HS-27A (cell line): ENCODE measurements around the gene PIK3R6.

Experiments
- DNase-seq: peaks from one replicate; pipeline ENCODE4 v3.0.0-alpha.2; 2012; ENCODE audit warnings: low read depth, missing footprints

The PIK3R6 gene, protein sequence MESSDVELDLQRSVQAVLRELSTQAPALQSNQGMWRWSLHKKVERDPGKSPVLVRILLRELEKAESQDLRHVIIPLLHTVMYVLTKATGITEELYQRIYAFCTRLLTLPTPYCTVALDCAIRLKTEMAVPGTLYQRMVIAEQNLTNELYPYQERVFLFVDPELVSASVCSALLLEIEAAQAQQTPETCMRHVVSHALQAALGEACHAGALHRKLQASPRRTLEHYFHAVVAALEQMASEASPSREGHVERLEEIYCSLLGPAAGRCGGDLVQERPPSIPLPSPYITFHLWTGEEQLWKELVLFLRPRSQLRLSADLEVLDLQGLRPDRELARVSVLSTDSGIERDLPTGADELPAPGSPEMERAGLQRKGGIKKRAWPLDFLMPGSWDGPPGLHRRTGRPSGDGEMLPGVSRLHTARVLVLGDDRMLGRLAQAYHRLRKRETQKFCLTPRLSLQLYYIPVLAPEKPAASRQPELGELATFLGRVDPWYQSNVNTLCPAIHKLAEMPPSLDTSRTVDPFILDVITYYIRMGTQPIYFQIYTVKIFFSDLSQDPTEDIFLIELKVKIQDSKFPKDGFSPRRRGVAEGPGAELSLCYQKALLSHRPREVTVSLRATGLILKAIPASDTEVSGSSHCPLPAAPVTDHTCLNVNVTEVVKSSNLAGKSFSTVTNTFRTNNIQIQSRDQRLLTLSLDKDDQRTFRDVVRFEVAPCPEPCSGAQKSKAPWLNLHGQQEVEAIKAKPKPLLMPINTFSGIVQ

DNA sequence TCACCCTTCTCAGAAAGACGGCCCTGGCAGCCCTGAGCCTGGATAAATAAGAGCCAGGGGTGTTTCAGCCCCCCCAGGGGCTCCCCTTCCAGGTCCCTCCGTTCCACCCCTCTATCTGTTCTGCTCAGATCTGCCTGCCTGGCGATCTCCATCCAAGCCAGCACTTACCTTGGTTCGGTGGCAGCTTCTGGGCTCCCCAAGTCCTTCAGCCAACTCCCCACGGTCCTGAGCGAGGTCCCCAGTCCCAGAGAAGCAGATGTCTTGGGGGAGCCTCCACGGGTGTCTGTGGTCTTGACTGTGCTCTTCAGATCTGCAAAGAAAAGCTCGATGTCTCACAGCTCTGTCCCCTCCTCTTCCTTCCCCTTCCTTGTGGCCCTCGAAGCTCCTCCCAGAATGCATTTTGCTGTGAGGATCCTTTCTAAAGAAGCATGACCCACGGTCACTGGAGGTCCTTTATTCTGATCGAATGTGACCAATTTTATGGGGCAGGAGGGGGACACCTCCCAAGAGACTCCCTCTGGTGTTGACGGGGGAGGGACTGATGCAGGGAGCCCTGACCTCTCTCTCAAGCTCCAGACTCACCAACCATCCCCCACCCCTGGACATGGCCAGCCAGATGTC lies at the start of gene PIK3R6:
Gene PIK3R6 (minus strand): TSS at position 314 of the 621 bp plus-strand sequence. CDS start 17,880 bp downstream, outside the sequence.
- DNase-seq, result no peak

DNA sequence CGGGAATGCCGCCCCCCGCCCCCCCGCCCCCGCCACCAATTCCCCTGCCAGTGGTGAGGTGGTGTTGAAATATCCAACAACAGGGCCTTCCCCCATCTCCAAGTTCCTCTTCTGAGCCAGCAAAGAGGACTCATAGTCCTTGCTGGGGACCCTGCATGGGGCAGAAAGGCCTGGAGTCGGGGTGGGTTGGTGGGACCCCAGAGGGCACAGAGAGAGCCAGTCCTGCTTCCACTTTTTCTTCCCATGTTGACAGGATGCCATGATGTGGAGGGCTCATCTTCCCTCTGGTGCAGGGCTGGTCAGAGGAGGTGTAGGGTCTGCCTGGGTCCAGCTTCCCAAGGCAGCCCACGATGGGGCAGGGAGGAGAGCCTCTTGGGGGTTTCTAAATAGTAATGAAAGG lies 49.0 kb upstream of the PIK3R6 start:
- no peak for DNase-seq

DNA sequence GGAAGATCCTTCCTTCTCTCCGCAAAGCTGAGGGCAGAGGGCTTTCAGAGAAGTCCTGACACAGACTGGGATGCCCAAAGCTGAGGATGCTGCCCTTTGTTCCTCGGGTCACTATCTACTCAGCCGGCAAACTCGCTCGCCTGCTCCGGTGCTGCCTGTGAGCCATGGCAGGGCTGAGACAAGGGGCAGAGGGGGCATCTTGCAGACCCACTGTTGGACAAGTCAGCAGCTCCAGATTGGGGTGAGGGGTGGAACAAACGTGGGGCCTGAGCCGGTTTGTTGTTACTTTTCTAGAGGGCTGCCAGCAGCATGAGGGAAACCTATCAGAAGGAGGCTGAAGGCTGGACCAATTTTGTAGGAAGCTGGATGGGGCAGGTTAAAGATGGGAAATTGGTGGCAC lies 47.1 kb upstream of the PIK3R6 start:
- DNase-seq, result no peak

DNA sequence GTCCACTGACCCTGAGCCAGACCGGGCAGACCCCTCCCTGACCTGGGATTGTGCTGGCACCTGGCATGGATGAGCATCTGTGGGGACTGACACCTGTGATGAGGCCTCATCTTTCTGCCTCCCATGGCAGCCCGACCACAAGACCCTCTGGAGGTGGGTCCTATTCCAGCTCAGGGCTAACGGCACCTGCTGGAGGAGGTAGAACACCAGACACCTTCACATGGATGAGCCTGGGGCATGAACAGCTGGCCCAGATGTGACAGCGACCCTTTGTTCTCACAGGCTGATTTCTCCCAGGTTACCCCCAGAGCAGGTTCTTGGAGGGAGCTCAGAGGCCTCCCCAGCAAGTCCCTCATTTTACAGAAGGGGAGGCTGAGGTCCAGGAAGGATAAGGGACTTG lies 46.4 kb upstream of the PIK3R6 start:
- no peak for DNase-seq

DNA sequence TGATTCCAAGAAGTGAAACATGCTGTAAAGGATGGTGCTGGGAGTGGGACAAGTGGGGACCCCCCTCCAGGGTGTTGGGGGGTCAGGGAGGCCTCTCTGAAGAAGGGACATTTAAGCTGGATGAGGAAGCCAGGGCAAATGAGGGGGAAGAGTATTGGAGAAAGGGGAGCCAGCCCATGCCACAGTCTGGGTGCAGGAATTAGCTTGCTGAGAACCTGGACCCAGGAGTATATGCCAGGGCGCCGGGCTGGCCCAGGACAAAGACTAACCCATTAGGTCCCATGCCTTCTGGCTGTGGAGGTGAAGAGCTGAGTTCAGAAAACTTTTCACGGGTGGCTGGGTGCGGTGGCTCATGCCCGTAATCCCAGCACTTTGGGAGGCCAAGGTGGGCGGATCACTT lies 45.6 kb upstream of the PIK3R6 start:
- no peak for DNase-seq

DNA sequence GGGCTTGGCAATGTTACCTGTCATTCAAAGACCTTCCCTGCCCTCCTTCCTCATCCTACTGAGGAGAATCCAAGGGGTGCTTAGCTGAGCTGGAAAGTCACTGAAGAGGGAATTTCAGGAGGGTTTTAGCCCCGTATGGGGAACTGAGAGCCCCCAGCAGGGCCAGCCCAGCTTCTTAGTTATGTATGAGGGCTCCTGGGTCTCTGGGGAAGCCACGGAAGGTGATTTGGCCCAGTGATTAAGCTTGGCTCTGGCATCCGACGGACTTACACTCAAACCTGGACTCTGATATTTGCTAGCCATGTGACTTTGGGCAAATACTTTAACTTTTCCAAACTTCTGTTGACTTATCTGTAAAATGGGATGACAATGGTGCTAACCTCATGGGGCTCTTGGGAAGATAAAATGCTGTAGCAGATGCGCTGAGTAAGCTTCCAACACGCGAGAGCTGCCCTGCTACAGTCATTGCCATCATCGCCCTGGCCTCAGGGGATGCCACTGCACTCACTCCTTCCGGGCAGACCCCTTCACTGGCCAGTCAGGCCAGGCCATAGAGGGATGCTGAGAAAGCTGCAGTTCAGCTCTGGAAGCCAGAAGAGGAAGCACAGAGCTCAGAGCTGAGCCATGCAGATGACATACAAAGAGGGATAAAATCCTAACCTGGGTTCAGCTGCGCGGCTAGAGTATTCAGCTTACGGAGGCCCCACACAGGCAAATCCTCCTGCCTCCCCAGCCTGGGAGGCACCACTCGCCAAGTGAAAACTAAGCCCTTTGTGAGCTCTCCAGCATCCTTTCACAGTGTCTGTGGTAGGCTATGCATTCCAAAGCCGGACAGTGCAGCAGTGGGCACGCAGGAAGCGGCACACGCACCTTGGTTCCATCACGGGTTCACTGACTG lies 44.9 kb upstream of the PIK3R6 start:
- no peak for DNase-seq

DNA sequence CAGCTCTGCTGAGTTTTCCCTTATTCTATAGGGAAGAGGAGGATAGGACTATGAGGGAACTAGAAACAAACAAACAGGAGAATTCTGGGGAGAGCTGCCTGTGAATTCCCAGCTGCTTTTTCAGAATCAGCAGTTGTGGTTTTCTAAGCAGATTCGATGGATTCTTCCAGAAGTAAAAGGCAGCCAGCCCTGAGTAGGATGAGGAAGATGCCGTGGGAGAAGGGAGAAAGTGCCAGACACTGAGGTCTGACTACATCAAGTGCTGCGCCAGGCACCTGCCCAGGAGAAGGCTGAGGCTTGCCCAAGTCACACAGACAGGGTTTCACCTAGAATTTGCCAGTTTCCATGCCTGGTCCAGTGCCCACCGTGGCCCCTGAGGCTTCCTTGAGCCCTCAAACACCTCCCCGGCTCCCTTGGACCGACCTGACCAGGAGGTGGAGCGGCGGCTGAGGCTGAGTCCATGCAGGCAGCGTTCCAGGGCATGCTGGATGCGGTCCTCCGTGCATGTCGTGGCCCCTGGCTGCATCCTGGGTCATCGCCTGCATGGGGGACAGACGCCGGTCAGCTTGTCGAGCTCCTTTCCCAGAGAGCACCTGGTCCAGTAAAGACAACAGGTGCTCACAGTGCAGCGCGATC lies 43.6 kb upstream of the PIK3R6 start:
- no peak for DNase-seq

DNA sequence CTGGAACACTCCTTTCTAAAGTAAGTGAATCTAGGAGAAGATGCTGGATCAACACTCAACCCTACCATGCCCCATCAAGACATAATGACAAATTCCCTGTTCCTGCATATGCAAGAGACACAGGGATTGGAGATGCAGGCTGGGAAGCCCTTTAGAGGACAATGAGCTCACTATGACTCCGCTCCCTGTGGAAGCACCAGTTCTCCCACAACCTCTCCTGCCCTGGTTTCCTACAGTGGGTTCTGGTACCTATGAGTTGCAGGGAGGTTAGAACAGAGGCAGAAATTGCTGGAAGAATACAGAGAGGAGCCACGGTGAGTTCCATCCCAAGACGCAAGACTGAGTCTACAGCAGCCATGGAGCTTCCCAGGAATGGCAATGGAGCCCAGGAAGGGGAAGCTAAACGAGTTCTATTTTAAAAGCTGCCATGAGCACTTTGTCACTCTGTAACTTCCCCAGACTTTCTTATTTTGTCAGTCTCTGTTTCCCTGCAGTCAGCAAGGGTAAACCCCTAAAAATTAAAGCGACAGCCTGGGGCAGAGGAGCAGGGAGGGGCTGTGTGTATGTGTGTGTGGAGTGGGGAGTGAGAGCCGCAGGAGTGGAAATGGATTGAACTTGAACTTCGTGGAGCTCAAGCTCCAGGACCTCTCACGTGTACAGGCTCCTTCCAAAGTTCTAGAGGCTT lies 42.3 kb upstream of the PIK3R6 start:
- DNase-seq, result no peak

DNA sequence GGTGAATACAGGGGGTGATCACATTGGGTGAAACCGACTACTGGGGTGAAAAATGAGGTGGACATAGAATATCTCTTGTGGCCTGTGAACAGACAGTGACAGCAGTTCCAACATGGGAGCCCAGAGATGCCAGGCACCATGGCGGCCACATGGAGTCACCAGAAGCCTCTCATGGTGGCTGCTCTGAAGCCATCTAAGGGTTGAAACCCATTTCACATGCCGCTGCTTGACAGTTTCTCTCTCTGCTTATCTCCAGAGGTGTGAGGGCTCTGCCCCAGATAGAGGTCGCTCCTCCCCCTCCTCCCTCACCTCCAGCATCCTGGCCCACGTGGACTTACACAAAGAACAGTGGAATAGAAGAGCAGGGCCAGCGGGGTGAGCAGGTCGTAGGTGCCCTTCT lies 37.9 kb upstream of the PIK3R6 start:
- no peak for DNase-seq

DNA sequence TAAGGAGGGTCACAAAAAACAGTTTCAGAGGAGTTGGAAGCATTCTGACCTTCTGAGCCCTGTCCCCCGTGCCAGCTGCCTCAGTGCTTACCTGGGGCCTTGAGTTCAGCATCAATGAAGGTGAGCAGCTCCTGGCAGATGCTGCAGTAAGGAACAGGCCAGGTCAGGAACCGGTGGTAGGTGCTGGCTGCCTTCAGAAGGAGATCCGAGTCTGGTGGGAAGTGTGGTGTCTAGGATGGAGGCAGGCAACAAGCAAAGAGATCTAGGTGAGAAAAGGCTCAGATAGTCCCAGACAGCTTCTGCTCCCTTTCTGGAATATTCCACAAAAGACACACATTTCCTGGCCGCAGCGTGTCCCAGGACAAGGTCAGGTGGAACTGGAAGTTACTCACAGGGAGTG lies 37.2 kb upstream of the PIK3R6 start:
- no peak for DNase-seq

DNA sequence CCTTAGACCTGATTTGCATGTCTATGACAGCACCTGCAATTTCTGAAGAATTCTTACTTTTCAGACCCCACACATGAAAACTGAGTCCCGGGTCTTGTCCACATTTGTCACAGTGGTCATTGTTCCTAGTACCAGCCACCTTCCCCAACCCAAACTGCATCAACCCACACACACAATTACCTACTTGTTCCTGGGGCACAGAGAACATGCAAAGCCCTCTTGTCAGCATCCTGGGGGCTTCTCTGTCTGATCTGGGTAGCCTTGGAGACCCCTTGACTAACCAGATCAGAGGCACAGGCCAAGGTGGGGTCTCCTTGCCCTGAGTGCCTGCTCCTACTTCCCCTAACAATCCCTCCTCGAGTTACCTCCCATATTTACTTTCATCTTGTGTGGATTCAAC lies 36.7 kb upstream of the PIK3R6 start:
- no peak for DNase-seq

DNA sequence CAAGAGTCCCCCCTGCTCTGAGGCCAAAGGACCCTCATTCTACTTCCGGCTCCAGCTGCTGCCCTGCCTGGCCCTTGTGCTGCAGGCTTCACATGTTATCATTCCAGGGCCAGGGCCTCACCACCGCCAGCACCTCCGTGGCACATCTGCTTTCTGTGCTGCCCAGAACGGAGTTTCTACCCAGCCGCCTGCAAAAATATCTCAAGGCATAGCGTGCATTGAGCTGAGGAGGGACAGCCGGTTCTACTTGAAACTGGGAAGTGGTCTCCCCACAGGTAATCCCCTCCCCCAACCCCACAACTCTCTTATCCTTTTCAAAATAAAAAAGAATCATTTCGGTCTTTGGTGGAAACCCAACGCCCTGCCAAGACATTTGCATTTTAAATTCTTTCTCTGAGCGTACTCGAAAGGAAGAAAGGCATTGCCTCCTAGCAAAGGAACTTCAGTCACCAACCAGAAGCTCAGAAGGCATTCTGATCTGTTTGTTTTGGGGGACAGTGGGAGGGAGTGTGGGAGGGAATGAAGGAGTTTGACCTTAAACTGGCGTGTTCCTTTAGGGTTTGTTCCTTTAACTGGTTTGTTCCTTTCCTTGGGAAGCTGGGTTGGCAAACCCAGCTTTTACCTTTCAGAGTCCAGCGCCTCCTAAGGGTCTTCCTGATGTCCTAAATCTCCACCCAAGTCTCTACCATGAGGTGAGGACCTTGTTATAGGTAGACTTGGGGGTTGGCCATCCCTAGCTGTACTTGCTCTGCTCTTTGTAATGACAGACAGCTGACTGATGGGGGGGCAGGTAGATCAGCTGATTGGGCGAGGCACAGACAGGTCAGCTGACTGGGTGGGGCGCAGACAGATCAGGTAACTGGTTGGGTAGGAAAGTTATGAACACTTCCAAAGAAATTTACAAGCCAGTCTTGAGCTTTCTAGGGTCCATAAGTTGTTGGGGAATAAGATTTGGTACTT lies 33.4 kb upstream of the PIK3R6 start:
- DNase-seq, result no peak

DNA sequence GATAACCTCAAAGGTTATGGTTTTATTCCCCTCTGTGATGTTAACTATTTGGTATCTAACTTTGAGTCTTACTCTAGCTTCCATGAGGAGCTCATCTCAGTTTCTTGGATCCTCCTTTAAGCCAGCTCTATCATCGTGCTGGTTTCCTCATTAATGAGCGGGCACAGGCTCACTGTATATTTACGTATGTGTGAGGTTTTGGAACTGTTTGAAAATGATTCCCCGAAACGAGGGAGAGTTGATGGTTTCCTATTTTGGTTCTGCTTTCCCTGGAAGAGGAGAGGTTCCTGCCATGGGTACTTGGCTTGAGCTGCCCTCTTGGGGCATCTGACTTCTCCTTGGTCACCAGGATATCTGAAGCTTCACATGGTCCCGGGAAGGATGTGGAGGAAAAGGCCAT lies 32.7 kb upstream of the PIK3R6 start:
- DNase-seq, result no peak

DNA sequence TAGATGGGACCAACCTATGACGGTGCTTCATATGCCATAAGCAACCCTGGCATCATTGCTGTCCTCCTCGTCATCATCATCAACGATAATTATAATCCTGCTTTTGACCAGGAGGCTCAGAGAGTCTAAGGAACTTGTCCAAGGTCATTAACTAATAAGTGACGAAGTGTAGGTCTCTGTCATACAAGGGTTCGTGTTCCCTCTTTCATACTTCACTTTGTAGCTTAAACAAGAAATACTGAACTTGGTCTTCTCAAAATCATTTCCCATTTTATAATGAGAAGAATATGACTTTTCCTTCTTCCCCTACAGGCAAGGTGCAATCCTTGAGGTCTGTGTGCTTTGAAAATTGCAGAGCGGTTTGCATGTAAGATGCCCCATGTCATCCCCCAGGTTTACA lies 31.2 kb upstream of the PIK3R6 start:
- DNase-seq, result no peak

DNA sequence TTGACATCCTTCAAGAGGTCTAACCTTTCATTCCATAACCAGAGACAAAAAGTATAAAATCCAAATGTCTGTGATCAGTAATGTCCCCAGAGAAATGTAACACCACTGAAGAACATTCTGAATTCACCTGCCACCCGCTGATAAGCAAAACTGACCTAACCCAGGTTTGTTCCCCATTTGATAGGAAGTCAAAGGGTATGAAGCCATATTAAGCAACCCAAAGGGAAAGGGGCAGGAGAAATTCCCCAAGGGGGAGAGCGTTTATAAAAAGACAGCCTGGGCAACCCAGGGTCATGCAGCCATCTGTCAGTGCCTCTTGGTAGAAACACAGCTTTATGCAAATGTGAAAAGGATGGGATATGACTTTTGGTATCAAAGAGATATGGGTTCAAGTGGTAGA lies 30.7 kb upstream of the PIK3R6 start:
- no peak for DNase-seq

DNA sequence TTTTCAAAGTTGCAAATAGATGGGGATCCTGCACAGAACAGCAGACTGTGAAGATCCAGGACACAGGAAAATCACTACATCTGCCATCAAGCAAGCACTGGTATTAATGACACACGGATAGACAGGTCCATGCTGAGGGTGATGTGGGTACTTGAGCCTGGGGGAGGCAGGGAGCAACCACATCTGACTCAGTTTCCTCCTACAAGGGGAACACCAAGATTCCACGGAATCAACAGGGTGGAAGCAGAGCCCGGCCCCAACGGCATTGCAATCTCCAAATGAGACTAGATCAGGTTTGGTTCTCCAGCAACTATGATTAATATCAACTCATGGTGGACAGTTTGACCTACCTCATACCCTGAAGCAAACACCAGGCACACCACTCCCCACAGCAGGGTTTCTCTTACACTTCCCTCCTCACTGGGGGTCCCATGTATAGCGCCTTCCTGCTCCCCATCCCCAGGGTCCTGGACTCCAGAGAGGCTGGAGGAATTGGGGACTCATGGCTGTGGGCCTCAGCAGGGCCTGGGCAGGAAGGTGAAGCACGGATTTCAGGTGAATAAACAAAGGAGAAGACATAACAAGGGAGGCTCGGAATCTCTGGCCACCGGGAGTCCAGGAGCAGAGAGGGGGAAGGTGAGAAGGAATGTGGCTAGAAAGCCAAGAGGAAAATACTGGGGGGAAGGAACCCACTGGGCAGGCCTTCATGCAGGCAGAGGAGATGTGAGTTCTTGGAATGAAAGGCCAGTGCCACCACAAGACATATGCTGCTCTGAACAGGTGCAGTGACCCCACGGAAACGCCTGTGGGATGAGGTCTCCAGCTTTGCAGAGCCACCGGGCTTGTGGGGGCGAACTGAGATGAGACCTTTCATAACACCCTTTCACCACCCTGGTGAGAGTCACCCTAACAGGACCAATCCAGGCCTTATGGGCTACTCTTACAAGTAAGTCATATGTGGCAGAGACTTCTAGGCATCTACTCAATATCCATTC lies 29.5 kb upstream of the PIK3R6 start:
- DNase-seq, result no peak

DNA sequence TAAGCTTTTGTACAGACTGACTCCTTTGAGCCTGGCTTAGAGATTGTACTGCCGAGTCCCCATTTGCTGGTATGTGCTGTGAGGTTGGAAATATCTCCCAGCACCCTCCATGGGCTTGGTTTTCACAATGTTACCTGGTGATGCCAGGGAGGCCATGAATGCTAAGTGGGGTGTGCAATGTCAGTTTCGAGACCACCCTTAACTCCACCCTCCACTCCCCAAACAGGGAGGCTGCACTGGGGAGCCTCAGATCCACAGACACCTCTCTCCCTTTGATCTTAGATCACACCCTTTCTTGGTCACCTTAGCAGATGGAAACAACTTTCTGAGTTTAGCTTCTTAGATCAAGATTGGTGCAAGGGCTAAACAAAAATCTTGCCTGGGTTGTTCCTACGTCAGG lies 28.6 kb upstream of the PIK3R6 start:
- no peak for DNase-seq
